Heart right ventricle (tissue), 16 donors: ENCODE data around the gene MTARC2. TPM values are rescaled to one million over a fixed set of nuclear protein-coding genes. Genes with fewer than 3 reads are reported as not detected.

ENCODE experiments used
- ATAC-seq, 8 donors: fragments of 200-7000 bp; cut with Tn5 transposase; one replicate each; pipeline ENCODE4 v1.9.1; 2020; ENCODE audit warnings: mild to moderate bottlenecking in 8 of 8, moderate library complexity in 8 of 8, moderate number of reproducible peaks in 1 of 8
- DNase-seq, 2 donors: peaks; one replicate each; pipeline ENCODE4 v3.0.0-alpha.2; 2020
- H3K27ac ChIP-seq, 10 donors: fragments of 200-600 bp; sonication (generic) in 2 of 10; one replicate each; pipeline versions ENCODE4 v1.5.0 to v1.8.0; 2020 to 2022; ENCODE audit warnings: mild to moderate bottlenecking in 3 of 10
- H3K27me3 ChIP-seq, 7 donors: fragments of 200-600 bp; one replicate each; pipeline ENCODE4 v1.8.0; 2021 to 2022; ENCODE audit warnings: mild to moderate bottlenecking in 2 of 7
- H3K36me3 ChIP-seq, 9 donors: fragments of 200-600 bp; sonication (generic) in 1 of 9; one replicate each; pipeline versions ENCODE4 v1.5.0 to v1.8.0; 2020 to 2022; ENCODE audit warnings: mild to moderate bottlenecking in 2 of 9
- H3K4me1 ChIP-seq, 9 donors: fragments of 200-600 bp; sonication (generic) in 1 of 9; one replicate each; pipeline versions ENCODE4 v1.5.0 to v1.8.0; 2020 to 2022; ENCODE audit warnings: mild to moderate bottlenecking in 4 of 9
- H3K4me3 ChIP-seq, 10 donors: fragments of 200-600 bp; sonication (generic) in 2 of 10; one replicate each; pipeline versions ENCODE4 v1.5.0 to v1.8.0; 2020 to 2022; ENCODE audit warnings: mild to moderate bottlenecking in 7 of 10, moderate library complexity in 2 of 10
- H3K9me3 ChIP-seq, 11 donors: fragments of 200-600 bp in 10 of 11; sonication (generic) in 2 of 11; one replicate each; pipeline versions ENCODE4 v1.5.0 to v1.8.0; 2013 to 2022; ENCODE audit warnings: mild to moderate bottlenecking in 2 of 11, control low read depth in 1 of 11, moderate library complexity in 1 of 11
- whole genome bisulfite sequencing, 2 donors: extraction: QIAGEN DNeasy Blood & Tissue Kit; methylation state at CpG; one replicate each; pipeline ENCODE4 v1.1.7; 2013; ENCODE audit warnings: inconsistent platforms in 1 of 2; 5-methylcytosine and 5-hydroxymethylcytosine counted together
- intact Hi-C, 10 donors: fragments of 100-400 bp; cut with DNase I; formaldehyde crosslinking; loops; one replicate each; pipeline versions ENCODE4 v1.11.1 to v1.14.2; 2022
- polyA plus RNA-seq, 2 donors: library from polyadenylated mRNA; stranded (reverse); fragments of 200-250 nt; gene quantifications; one replicate each; pipeline ENCODE4 v1.2.3, GENCODE V29; 2013
- total RNA-seq, 10 donors: library from RNA; stranded (reverse); fragmentation: NEBNext Ultra II Directional in 3 of 10; extraction: Animal tissue kit (Norgen Biotek cat#: 25700) in 3 of 10; gene quantifications; one replicate each; pipeline versions ENCODE4 v1.2.1 to v1.2.4, GENCODE V29; 2021 to 2023
- TF ChIP-seq, protein P1 (sequence below), 9 donors: fragments of 200-600 bp; sonication (generic) in 2 of 9; IDR thresholded peaks; one replicate each; pipeline versions ENCODE4 v1.5.0 to v1.8.0; 2021 to 2022; ENCODE audit warnings: antibody characterized with exemption in 9 of 9, mild to moderate bottlenecking in 5 of 9, moderate library complexity in 1 of 9
- donor health status: Arrhythmogenic right ventricular cardiomyopathy.
- donor health status: ischemic (EF 13 %, LVEDD 7.1; RV severe dilation, severe dysfunction).
- donor health status: healthy with polysubstance abuse.
- donor health status: DM: no; HTN: yes; CAD: no.
- donor health status: DM: no; HTN: no; CAD: no.
- donor health status: ischemic (EF 25% LVEDD 6.9; RV normal size, moderate dysfunction).
- donor health status: ischemic (EF 25% LVEDD 5.7; RV mildly dilated, moderate dysfunction).
- donor health status: healthy.
- donor health status: DM: yes; HTN: yes; CAD: no.
- donor health status: Ischemic cardiomyopathy.
- donor health status: ischemic (EF 35%, LVEDD 5.7; RV mildly dilated, moderate dysfunction).
- donor health status: nonischemic (EF 11% LVEDD 7.7; RV severe dilation, severe dysfunction).
- donor health status: DM: yes; HTN: yes; CAD: no.
- donor health status: PGD.
- donor health status: ischemic (EF 29% LVEDD 5.4; RV normal size, mild dysfunction).
- donor health status: nonischemic (EF 23%, LVEDD 6.1; RV moderate dilation, normal function).

MTARC2 gene
- total and polyA plus RNA-seq, 12 donors = 13.0 to 32.3 (median 26.6) TPM

GRCh38 chr1:220812308-220812707, 64.2 kb downstream of the MTARC2 start:
- intact Hi-C loops = loop anchor here in 5 of 10 donors (5.0 to 10.0 kb wide), 6 partner anchors 60 to 1635 kb away; partner anchors contain the start of gene HLX (in 2 of the 5)
- Histone ChIP-seq H3K4me1 (peaks cover 4 to 15% (median 12%) of the 10 kb centered on the region in 9 donors), H3K36me3 (peaks cover 0 to 21% (median 0%) of the 10 kb centered on the region in 9 donors), H3K9me3 (no peaks in the 10 kb centered on the region), H3K27me3 (no peaks in the 10 kb centered on the region), H3K27ac (no peak overlapping the region), H3K4me3 (no peak overlapping the region)
- WGBS, 2 donors = 71 to 73% methylated on average over 6 of the region's 6 CpGs
- TF ChIP-seq, protein P1, sequence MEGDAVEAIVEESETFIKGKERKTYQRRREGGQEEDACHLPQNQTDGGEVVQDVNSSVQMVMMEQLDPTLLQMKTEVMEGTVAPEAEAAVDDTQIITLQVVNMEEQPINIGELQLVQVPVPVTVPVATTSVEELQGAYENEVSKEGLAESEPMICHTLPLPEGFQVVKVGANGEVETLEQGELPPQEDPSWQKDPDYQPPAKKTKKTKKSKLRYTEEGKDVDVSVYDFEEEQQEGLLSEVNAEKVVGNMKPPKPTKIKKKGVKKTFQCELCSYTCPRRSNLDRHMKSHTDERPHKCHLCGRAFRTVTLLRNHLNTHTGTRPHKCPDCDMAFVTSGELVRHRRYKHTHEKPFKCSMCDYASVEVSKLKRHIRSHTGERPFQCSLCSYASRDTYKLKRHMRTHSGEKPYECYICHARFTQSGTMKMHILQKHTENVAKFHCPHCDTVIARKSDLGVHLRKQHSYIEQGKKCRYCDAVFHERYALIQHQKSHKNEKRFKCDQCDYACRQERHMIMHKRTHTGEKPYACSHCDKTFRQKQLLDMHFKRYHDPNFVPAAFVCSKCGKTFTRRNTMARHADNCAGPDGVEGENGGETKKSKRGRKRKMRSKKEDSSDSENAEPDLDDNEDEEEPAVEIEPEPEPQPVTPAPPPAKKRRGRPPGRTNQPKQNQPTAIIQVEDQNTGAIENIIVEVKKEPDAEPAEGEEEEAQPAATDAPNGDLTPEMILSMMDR (IDR thresholded peaks at IDR 0.05) = no peak
- no peak for DNase-seq
- no peak for ATAC-seq

- TF ChIP-seq, protein P1 (IDR thresholded peaks at IDR 0.05) = no peak
- Histone ChIP-seq H3K4me3 (no peak overlapping the region), H3K9me3 (no peaks in the 10 kb centered on the region), H3K36me3 (peaks cover 0 to 21% (median 0%) of the 10 kb centered on the region in 9 donors), H3K27ac (no peak overlapping the region), H3K27me3 (no peaks in the 10 kb centered on the region), H3K4me1 (peaks cover 4 to 15% (median 12%) of the 10 kb centered on the region in 9 donors)
- WGBS, 2 donors = 82 to 93% methylated on average over 12 of the region's 12 CpGs
- ATAC-seq = no peak
- no peak for DNase-seq
- intact Hi-C loops = loop anchor here in 5 of 10 donors (5.0 to 10.0 kb wide), 6 partner anchors 59 to 1634 kb away; partner anchors contain the start of gene HLX (in 2 of the 5)
These were observed 64.9 kb downstream of the MTARC2 start for GRCh38 chr1:220813013-220813412.

- H3K27ac ChIP-seq = no peak overlapping the region
- no peak overlapping the region for H3K4me3 ChIP-seq
- TF ChIP-seq, protein P1 (IDR thresholded peaks at IDR 0.05) = no peak
- peaks cover 0 to 21% (median 0%) of the 10 kb centered on the region in 9 donors for H3K36me3 ChIP-seq
- ATAC-seq (no peak), DNase-seq (no peak)
- peaks cover 2 to 10% (median 6%) of the 10 kb centered on the region in 9 donors for H3K4me1 ChIP-seq
- intact Hi-C loops = loop anchor here in 3 of 10 donors (5.0 to 10.0 kb wide), 3 partner anchors 57 to 619 kb away; no protein-coding TSS in a partner anchor
- peaks cover 0 to 2% (median 0%) of the 10 kb centered on the region in 11 donors for H3K9me3 ChIP-seq
- H3K27me3 ChIP-seq = no peaks in the 10 kb centered on the region
- 92 to 94% methylated on average over 2 of the region's 2 CpGs for WGBS, 2 donors
These were observed 67.3 kb downstream of the MTARC2 start for GRCh38 chr1:220815409-220815808.

DNA sequence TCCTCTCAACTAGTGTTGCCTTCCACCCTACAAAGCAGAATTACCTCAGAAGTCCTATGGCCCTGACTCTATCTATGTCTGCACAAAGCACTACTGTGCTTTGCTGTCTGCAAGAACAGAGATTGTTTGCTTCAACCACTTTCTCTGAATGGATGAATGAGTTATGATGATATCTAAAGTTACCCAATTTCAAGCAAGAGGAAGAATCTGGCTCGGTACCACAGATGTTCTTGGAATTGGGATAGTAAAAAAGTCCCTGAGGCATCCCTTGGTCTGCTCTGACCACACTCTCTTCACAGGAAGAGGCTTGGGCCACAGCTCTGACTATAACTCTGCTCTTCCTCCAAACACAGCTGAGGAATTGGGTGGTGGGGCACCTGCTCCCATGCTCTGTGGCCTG, 69.8 kb downstream of the MTARC2 start:
- TF ChIP-seq, protein P1 (IDR thresholded peaks at IDR 0.05) = no peak
- peak in 1 of 8 donors; percentile 46 for ATAC-seq
- H3K27ac ChIP-seq = no peak overlapping the region

More for the DNA sequence above, 69.8 kb downstream of the MTARC2 start:
- H3K27me3 ChIP-seq = no peaks in the 10 kb centered on the region
- 86 to 88% methylated on average over 1 of the region's 1 CpG for WGBS, 2 donors
- DNase-seq = no peak
- H3K4me3 ChIP-seq = no peak overlapping the region
- peaks cover 0 to 20% (median 0%) of the 10 kb centered on the region in 9 donors for H3K36me3 ChIP-seq
- peaks cover 0 to 4% (median 0%) of the 10 kb centered on the region in 9 donors for H3K4me1 ChIP-seq
- peaks cover 0 to 4% (median 0%) of the 10 kb centered on the region in 11 donors for H3K9me3 ChIP-seq
- intact Hi-C loops = loop anchor here in 3 of 10 donors (5.0 to 10.0 kb wide), 3 partner anchors 54 to 617 kb away; no protein-coding TSS in a partner anchor
